Fibroblast of skin of abdomen (primary cell): ENCODE measurements around the gene ANO9.
"Not testable (repeated sequence)": the region's sequence is repeated elsewhere in the genome, so short reads cannot be mapped to it uniquely, and the experiment has no call there.

Experiments used
- DNase-seq: peaks from one replicate; pipeline ENCODE4 v3.0.0-alpha.2; 2013

Gene ANO9

DNA sequence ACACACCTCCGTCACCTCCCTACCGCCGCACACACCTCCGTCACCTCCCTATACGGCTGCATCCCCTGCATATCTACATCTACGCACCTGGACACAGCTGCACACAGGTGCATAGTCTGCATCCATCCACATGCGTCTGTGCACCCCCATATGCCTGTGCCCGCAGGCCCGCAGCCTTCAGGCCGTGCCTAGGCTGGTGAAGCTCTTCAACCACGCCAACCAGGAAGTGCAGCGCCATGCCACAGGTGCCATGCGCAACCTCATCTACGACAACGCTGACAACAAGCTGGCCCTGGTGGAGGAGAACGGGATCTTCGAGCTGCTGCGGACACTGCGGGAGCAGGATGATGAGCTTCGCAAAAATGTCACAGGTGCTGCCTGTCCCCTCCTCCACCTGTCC, 43.0 kb downstream of the ANO9 start:
- DNase-seq: peak; percentile 22

GRCh38 chr11:396948-397548, 44.8 kb downstream of the ANO9 start:
- peak; percentile 60 for DNase-seq

DNA sequence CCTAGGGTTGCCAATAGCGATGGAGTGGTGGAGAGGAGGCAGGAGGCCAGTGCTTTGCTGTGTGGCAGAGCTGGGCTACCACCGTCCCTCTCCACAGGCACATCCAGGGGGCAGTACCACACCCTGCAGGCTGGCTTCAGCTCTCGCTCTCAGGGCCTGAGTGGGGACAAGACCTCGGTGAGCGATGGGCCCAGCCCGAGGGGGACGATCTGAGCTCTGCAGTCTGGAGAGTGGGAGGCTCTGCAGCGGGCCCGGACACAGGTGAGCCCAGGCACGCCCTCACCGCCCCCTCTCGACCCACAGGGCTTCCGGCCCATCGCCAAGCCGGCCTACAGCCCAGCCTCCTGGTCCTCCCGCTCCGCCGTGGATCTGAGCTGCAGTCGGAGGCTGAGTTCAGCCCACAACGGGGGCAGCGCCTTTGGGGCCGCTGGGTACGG, 45.3 kb downstream of the ANO9 start:
- DNase-seq: no peak

DNA sequence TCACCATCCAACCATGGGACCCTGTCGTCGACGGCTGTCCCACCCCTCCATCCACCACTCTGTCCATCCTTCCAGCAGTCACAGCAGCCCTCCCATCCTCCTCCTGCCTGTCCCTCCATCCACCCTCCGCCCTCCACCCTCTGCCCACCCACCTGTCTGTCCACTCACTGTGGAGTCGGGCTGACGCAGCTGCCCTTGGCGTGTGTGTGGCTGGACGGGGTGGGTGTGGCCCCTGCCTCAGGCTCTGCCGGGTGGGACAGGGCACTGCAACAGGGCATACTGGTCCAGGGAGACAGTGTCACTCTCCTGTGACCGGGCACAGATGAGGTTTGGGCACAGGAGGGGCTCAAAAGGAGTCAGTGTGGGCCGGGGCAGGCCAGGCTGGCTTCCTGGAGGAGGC, 45.9 kb downstream of the ANO9 start:
- DNase-seq: no peak

- DNase-seq: no peak
Measured at GRCh38 chr11:394858-395655, 46.8 kb downstream of the ANO9 start.

- DNase-seq: peak; percentile 35
Measured at GRCh38 chr11:394034-394857, 47.6 kb downstream of the ANO9 start, which contains the start of gene PKP3. TSS of gene PKP3 (plus strand) at chr11:394209. CDS start at chr11:394293, 84 bp downstream.

DNA sequence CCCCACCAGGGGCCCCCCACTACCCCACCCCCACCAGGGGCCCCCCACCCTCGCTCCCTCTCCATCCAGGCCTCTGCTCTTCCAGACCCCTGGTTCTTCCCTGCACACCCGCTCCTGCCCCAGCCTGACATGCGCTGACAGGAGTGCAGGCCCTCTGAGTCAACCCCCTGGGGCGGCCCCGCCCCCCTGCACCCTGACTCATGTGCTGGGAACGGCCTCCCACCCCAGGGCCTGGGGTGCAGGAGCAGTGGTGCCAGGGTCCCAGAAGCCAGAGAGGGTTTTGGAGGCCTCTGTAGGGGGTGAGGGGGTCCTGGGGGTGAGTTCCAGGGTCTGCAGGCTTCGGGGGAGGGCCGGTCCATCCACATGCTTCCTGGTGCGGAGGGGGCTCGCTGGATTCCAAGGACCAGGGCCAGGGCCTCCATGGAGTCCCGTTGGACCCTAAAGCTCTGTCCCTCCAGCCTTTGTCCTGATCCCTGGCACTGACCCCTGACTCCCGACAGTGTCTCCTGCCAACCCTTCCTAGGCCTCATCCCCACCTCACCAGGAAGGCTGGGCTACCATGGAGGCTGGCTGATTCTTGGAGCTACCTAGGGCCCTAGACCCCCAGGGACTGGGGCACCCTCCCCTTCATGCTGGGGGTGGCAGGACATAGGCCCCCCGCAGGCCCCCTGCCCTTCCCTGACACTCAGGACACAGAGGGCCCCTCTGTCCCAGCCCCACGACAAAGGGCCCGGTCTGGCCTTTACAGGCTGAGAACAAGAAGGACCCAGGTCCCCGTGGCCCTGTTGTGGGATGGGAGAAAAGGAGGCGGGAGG, 48.4 kb downstream of the ANO9 start:
- peak; percentile 84 for DNase-seq

DNA sequence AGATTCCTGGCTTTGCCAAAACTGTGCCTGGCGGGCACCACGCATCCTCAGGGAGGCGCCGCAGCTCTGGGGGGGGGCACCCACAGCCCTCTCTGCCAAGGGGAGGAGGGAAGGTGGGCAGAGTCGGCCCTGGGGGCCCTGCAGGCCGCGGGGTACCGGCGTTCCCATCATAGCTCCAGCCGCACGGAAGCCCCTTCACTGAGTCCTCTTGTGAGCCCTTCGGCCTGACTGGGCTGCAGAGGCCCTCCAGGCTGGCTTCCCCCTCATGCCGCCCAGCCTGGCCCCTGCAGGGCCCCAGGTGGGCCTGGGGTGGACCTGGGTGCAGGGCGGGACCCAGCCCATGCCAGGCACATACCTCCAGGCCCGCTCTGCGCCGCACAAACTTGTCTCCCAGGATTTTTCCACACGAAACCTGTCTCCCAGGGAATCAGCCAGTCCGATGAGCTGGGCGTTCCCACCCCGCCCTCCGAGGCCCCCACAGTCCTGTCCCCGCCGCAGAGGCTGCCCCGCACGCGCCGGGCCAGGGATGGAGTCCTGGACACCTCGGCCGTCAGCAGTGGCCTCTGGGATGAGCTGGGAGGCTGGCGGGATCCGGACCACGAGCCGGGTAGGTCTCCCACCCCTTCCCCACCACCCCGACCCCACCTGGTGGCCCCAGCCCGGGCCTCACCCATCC, 49.6 kb downstream of the ANO9 start:
- DNase-seq: no peak

- no peak for DNase-seq
Measured at GRCh38 chr11:391117-392017, 50.4 kb downstream of the ANO9 start.

DNA sequence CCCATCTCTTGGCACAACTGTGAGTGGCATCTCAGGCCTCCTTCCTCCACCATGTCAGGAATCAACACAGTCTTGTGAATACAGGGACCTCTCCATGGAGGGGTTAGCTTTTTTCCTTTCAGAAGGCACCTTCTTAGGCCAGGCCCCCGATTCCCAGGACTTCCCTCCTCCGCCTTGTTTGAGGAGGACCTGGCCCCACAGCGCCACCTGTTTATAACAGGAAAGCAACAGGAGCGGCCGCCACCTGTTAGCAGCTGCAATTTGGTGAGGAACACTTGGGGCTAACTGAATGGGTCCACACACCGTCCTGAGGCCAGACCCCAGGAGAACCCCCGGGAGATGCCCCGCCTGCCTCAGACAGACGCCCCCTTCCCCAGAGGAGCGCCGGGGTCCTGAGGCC, 51.6 kb downstream of the ANO9 start:
- DNase-seq: no peak

- DNase-seq: not testable (repeated sequence)
Measured at GRCh38 chr11:389369-389768, 52.4 kb downstream of the ANO9 start.

DNA sequence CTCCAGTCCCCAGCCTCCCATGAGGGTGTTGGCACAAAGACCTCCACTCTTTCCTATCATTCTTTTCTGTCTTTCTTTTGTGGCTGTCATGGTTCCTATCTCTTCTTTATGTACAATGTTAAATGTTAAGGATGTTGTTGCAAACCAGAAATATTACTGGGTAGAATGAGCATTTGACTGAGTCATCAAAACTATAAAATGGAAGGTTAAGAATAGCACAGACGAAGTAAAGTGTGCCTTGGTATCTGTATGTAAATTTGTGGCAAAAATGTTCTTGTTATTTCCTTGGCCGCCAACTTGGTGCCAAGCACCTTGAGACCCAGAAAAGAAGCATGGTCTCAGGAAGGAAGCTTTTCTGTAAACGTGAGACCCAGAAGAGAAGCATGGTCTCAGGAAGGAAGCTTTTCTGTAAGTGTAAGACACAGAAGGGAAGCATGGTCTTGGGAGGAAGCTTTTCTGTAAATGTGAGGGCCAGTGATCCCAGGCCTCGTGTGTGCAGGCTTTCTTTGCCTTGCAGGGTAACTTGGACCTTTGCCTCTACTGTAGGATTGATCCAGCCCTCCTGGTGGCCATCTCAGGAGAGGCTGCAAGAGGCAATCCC, 54.5 kb downstream of the ANO9 start:
- DNase-seq: no peak

DNA sequence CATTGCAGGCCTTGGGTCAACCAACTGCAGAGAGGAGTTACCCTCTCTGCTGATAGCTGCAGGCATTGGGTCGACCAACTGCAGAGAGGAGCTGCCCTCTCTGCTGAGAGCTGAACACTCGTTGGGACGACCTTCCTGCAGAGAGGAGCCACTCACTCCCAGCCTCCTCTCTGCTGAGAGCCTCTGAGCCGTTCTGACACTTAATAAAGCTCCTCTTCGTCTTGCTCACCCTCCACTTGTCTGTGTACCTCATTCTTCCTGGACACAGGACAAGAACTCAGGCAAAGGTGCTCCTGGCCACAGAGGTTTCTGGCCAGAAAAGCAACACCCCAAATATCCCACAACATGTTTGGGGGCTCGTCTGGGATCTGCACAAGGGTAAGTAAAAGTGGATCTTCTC, 55.3 kb downstream of the ANO9 start:
- no peak for DNase-seq

- no peak for DNase-seq
Measured at GRCh38 chr11:385594-386351, 56.0 kb downstream of the ANO9 start.

DNA sequence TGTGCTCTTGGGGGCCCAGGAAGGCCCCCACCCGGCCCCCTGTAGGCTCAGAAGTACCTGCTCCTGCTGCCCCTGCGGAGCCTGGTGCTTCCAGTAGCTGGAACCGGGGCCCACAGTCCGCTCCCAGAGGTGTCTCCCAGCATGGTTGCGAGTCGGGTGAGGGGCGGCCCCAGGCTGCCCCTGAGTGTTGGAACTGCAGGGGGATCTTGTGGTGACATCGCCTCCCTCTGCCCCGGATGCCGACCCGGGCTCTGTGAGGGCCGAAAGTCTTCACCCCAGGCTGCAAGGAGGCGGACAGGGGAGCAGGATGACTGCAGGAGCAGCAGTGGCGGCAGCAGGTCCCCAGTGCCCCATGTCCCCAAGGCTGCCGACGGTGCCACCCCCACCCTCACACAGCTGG, 57.3 kb downstream of the ANO9 start:
- no peak for DNase-seq

- DNase-seq: no peak
Measured at GRCh38 chr11:383431-383830, 58.4 kb downstream of the ANO9 start.

GRCh38 chr11:382081-382629, 59.7 kb downstream of the ANO9 start:
- no peak for DNase-seq

DNA sequence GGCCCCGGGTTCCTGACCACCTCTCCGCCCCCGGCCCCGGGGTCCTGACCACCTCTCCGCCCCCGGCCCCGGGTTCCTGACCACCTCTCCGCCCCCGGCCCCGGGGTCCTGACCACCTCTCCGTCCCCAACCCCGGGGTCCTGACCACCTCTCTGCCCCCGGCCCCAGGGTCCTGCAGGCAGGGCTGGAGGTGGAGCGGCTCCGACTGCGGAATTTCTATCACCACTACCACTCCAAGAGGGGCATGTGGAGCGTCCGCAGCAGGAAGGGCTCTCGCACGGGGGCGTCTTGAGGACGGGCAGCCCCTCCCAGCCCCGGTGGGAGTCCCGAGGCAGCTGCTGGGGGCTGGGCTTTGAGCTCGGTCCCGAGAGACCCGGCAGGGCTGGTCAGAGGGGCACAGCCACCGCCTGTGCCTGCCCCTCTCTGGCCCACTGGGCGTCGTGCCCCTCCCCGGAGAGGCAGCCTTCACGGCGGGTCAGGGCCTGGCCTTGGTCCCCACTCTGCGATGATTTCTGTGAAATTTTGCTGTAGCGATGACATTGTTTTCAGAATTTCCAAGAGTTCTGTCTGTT, 60.2 kb downstream of the ANO9 start:
- no peak for DNase-seq

GRCh38 chr11:380996-381395, 60.8 kb downstream of the ANO9 start:
- DNase-seq: no peak
